Measurements from ENCODE around the gene CEP57. TPM values are rescaled to one million over a fixed set of nuclear protein-coding genes. Genes with fewer than 3 reads are reported as not detected.
A peak's percentile ranks its signal among the peaks of the same experiment; 100 is the strongest.

Gene CEP57
- total and polyA plus RNA-seq, 2 of the 13 experiments (the other 11 are each of a cell fraction or from before 2014, with no cell fraction given) = 34.3 to 59.4 TPM

- TF ChIP-seq MYNN (CRISPR knock-in tag; IDR thresholded peaks at IDR 0.05; ENCODE audit: low read depth) (no peak; the same call in 1 of the 2 replicates), ZNF841 (CRISPR knock-in tag; IDR thresholded peaks at IDR 0.05; ENCODE audit: borderline replicate concordance) (no peak), FOXK2 (IDR thresholded peaks at IDR 0.05) (0 out of 2 replicates have a peak, but pooled peaks have one; percentile 38), ZNF230 (CRISPR knock-in tag; IDR thresholded peaks at IDR 0.05) (no peak; the same call in 1 of the 2 replicates), MTA3 (CRISPR knock-in tag; IDR thresholded peaks at IDR 0.05) (no peak), SALL2 (CRISPR knock-in tag; IDR thresholded peaks at IDR 0.05) (peak; percentile 82), SNAPC5 (CRISPR knock-in tag; IDR thresholded peaks at IDR 0.05; ENCODE audit: borderline replicate concordance) (peak; percentile 80; the same call in 1 of the 2 replicates), PITX1 (CRISPR knock-in tag; IDR thresholded peaks at IDR 0.05) (peak; percentile 51), AHR (CRISPR knock-in tag; IDR thresholded peaks at IDR 0.05) (peak; percentile 91; the same call in 1 of the 2 replicates), PHF20 (CRISPR knock-in tag; IDR thresholded peaks at IDR 0.05) (peak; percentile 93), ZFP41 (CRISPR knock-in tag; IDR thresholded peaks at IDR 0.05; ENCODE audit: borderline replicate concordance) (no peak), ELK4 (CRISPR knock-in tag; IDR thresholded peaks at IDR 0.05; ENCODE audit: borderline replicate concordance) (no peak), EHMT2 (IDR thresholded peaks at IDR 0.05; ENCODE audit: borderline replicate concordance, low read depth, low read length) (no peak), SIX1 (CRISPR knock-in tag; IDR thresholded peaks at IDR 0.05; ENCODE audit: borderline replicate concordance) (0 out of 2 replicates have a peak, but pooled peaks have one; percentile 34), ZC3H13 (CRISPR knock-in tag; IDR thresholded peaks at IDR 0.05) (peak; percentile 91), GATAD1 (CRISPR knock-in tag; IDR thresholded peaks at IDR 0.05) (peak; percentile 90), DR1 (CRISPR knock-in tag; IDR thresholded peaks at IDR 0.05) (peak; percentile 77), PHF5A (CRISPR knock-in tag; IDR thresholded peaks at IDR 0.05; ENCODE audit: low read depth, unreplicated experiment) (no peak), PAX8 (CRISPR knock-in tag; IDR thresholded peaks at IDR 0.05; ENCODE audit: borderline replicate concordance) (no peak), PBX3 (CRISPR knock-in tag; IDR thresholded peaks at IDR 0.05; ENCODE audit: borderline replicate concordance) (no peak), MAX (IDR thresholded peaks at IDR 0.05) (peak; percentile 94), TBL1XR1 (IDR thresholded peaks at IDR 0.05; ENCODE audit: borderline replicate concordance, low read length, partially characterized antibody) (no peak)
- TF ChIP-seq, protein P1, sequence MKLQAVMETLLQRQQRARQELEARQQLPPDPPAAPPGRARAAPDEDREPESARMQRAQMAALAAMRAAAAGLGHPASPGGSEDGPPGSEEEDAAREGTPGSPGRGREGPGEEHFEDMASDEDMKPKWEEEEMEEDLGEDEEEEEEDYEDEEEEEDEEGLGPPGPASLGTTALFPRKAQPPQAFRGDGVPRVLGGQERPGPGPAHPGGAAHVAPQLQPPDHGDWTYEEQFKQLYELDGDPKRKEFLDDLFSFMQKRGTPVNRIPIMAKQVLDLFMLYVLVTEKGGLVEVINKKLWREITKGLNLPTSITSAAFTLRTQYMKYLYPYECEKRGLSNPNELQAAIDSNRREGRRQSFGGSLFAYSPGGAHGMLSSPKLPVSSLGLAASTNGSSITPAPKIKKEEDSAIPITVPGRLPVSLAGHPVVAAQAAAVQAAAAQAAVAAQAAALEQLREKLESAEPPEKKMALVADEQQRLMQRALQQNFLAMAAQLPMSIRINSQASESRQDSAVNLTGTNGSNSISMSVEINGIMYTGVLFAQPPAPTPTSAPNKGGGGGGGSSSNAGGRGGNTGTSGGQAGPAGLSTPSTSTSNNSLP (IDR thresholded peaks at IDR 0.05; ENCODE audit: low read depth, low read length) = 0 out of 2 replicates have a peak, but pooled peaks have one; percentile 23
Measured at GRCh38 chr11:95789506-95790122, 684 bp upstream of the CEP57 start, which contains the start of gene FAM76B (continued).
